Upper lobe of left lung (tissue), 6 donors: ENCODE results near the gene FBXW8. TPM values are rescaled to one million over a fixed set of nuclear protein-coding genes. Genes with fewer than 3 reads are reported as not detected.

ENCODE experiments used
- ATAC-seq, 2 donors: fragments of 200-7000 bp; cut with Tn5 transposase; one replicate each; pipeline ENCODE4 v1.9.1; 2022; ENCODE audit warnings: mild to moderate bottlenecking in 2 of 2, moderate library complexity in 2 of 2; ENCODE audit not compliant: low FRiP score in 2 of 2
- DNase-seq, 2 donors: peaks; one replicate each; pipeline ENCODE4 v3.0.0-alpha.2; 2019 to 2020
- H3K27ac ChIP-seq, 4 donors: fragments of 200-600 bp; sonication (generic); one replicate each; pipeline ENCODE4 v1.5.1; 2016 to 2019
- H3K27me3 ChIP-seq, 4 donors: fragments of 200-600 bp; sonication (generic); one replicate each; pipeline ENCODE4 v1.5.1; 2017 to 2019
- H3K36me3 ChIP-seq, 4 donors: fragments of 200-600 bp; sonication (generic); one replicate each; pipeline ENCODE4 v1.5.1; 2016 to 2019
- H3K4me1 ChIP-seq, 4 donors: fragments of 200-600 bp; sonication (generic); one replicate each; pipeline ENCODE4 v1.5.1; 2018 to 2019
- H3K4me3 ChIP-seq, 4 donors: fragments of 200-600 bp; sonication (generic); one replicate each; pipeline ENCODE4 v1.5.1; 2017 to 2019; ENCODE audit warnings: mild to moderate bottlenecking in 2 of 4, moderate library complexity in 1 of 4
- H3K9me3 ChIP-seq, 4 donors: fragments of 200-600 bp; sonication (generic); one replicate each; pipeline ENCODE4 v1.5.1; 2018 to 2019
- EP300 ChIP-seq, 4 donors: sonication (generic); formaldehyde crosslinking; IDR thresholded peaks; one replicate each; pipeline ENCODE4 v1.5.1; 2017; ENCODE audit warnings: antibody characterized with exemption in 4 of 4, control low read depth in 2 of 4
- POLR2A ChIP-seq, 4 donors: fragments of 450-650 bp; IDR thresholded peaks; one replicate each; pipeline ENCODE4 v1.5.1; 2016 to 2017; ENCODE audit warnings: antibody characterized with exemption in 4 of 4, mild to moderate bottlenecking in 2 of 4
- POLR2AphosphoS5 ChIP-seq, 2 donors: sonication (generic); formaldehyde crosslinking; IDR thresholded peaks; one replicate each; pipeline ENCODE4 v1.5.1; 2017; ENCODE audit warnings: antibody characterized with exemption in 2 of 2
- WGBS, 2 donors: methylation state at CpG; one replicate each; pipeline ENCODE4 v1.1.5; 2017 to 2018; 5-methylcytosine and 5-hydroxymethylcytosine counted together
- total RNA-seq, 6 donors: library from RNA; depleted of rRNA in 4 of 6; stranded (reverse); fragments of >200 nt in 4 of 6; gene quantifications; one replicate each; pipeline versions ENCODE4 v1.1.0 to v1.2.1, GENCODE V29; 2016 to 2021
- TF ChIP-seq, protein P1 (sequence below), 6 experiments: fragments of 450-650 bp in 4 of 6; fragments of 200-600 bp in 2 of 6; sonication (generic) in 2 of 6; IDR thresholded peaks; one replicate each; pipeline ENCODE4 v1.5.1; 2016 to 2019; ENCODE audit warnings: antibody characterized with exemption in 6 of 6
- donor health status: DM: no; HTN: no; CAD: no; lungs with moderate emphysema.
- donor health status: DM: no; HTN: yes; CAD: no; lungs with severe emphysema.

FBXW8 gene
- total RNA-seq, 6 donors from 2014 or later, result 14.7 to 52.4 (median 18.6) TPM

DNA sequence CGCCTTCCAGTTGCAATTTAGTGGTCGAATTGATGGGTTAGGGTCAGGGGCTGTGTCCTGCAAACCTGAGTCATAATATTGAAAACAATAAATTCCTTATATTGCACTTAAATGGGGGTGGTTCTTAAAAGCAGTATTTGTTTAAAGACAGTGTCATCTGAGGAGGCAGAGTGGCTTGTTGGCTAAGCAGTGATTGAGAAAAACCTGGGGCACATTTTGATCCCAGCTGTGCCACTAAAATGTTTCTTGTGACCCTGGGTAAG, 48.4 kb downstream of the FBXW8 start:
- Histone ChIP-seq H3K9me3 (no peaks in the 10 kb centered on the region), H3K36me3 (no peaks in the 10 kb centered on the region), H3K4me3 (no peak overlapping the region), H3K4me1 (peaks cover 8 to 25% (median 11%) of the 10 kb centered on the region in 4 donors), H3K27me3 (no peaks in the 10 kb centered on the region), H3K27ac (no peak overlapping the region)
- TF ChIP-seq POLR2AphosphoS5 (IDR thresholded peaks at IDR 0.05) (no peak), EP300 (IDR thresholded peaks at IDR 0.05) (no peak), POLR2A (IDR thresholded peaks at IDR 0.05) (no peak)
- TF ChIP-seq, protein P1, sequence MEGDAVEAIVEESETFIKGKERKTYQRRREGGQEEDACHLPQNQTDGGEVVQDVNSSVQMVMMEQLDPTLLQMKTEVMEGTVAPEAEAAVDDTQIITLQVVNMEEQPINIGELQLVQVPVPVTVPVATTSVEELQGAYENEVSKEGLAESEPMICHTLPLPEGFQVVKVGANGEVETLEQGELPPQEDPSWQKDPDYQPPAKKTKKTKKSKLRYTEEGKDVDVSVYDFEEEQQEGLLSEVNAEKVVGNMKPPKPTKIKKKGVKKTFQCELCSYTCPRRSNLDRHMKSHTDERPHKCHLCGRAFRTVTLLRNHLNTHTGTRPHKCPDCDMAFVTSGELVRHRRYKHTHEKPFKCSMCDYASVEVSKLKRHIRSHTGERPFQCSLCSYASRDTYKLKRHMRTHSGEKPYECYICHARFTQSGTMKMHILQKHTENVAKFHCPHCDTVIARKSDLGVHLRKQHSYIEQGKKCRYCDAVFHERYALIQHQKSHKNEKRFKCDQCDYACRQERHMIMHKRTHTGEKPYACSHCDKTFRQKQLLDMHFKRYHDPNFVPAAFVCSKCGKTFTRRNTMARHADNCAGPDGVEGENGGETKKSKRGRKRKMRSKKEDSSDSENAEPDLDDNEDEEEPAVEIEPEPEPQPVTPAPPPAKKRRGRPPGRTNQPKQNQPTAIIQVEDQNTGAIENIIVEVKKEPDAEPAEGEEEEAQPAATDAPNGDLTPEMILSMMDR (IDR thresholded peaks at IDR 0.05), result no peak
- ATAC-seq (no peak), DNase-seq (no peak)
- 77 to 96% methylated on average over 2 of the region's 2 CpGs for WGBS, 2 donors

DNA sequence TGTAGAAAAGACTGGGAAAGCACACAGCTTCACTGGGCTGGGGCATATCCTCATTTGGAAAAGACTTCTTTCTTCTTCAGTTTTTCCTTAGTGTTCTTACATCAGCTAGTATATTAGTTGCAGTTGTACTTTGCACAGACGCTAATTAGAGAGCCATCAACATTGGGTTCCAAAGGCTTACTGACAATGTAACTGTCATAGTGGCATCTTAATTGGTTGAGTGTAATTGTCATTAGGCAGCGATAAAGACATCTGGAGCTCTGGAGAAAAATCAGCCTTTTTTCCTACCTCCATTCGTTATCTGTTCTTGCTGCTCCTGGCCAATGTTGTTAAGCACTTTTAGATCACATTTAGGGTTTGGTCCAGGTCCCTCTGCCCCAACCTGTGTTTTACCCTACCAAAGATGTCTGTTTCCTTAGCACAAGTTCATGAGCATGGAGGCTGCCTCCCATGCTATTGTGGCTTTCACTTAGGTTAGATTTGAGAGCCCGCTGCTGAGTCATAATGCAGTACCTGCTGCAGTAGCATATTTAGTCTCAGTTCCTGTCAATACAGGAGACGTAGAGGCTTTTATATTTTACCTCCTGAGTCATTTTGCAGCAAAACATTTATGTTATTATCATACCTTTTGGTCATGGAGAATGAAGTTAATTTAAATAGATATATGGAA, 49.2 kb downstream of the FBXW8 start:
- WGBS, 2 donors, result 92 to 96% methylated on average over 5 of the region's 5 CpGs
- Histone ChIP-seq H3K4me1 (peaks cover under 1 to 19% (median 4%) of the 10 kb centered on the region in 4 donors), H3K9me3 (no peaks in the 10 kb centered on the region), H3K27me3 (no peaks in the 10 kb centered on the region), H3K36me3 (no peaks in the 10 kb centered on the region), H3K4me3 (no peak overlapping the region), H3K27ac (no peak overlapping the region)
- TF ChIP-seq, protein P1 (IDR thresholded peaks at IDR 0.05), result no peak
- no peak for TF ChIP-seq POLR2A (IDR thresholded peaks at IDR 0.05)
- TF ChIP-seq POLR2AphosphoS5 (IDR thresholded peaks at IDR 0.05), result no peak
- TF ChIP-seq EP300 (IDR thresholded peaks at IDR 0.05), result no peak
- DNase-seq (no peak), ATAC-seq (no peak)

DNA sequence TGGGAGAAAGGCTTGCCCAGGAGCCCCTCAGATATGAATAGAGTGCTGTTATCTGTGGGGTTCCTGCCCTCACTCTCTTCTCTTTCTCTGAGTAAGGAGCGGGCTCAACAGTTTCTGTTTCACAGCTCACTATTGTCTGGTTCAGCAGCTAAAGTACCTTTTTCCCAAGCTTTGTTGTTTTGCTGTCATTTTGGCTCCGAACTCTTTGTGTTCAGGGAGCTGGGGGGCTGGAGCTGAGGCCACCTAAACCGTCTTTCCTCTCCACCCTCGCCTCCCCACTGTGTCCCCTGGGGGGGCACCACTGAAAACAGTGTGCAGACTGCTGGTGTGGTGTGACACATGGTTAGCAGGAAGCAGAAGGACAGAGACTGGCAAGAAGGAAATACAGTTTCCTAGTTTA, 51.4 kb downstream of the FBXW8 start:
- DNase-seq, result no peak
- Histone ChIP-seq H3K27me3 (no peaks in the 10 kb centered on the region), H3K27ac (no peak overlapping the region), H3K4me1 (peaks cover 0 to 5% (median 1%) of the 10 kb centered on the region in 4 donors), H3K9me3 (no peaks in the 10 kb centered on the region), H3K36me3 (peaks cover 0 to 18% (median 10%) of the 10 kb centered on the region in 4 donors), H3K4me3 (no peak overlapping the region)
- TF ChIP-seq POLR2AphosphoS5 (IDR thresholded peaks at IDR 0.05) (no peak), POLR2A (IDR thresholded peaks at IDR 0.05) (no peak), EP300 (IDR thresholded peaks at IDR 0.05) (no peak)
- TF ChIP-seq, protein P1 (IDR thresholded peaks at IDR 0.05), result no peak
- whole genome bisulfite sequencing, 2 donors, result 63 to 65% methylated on average over 4 of the region's 4 CpGs
- no peak for ATAC-seq

DNA sequence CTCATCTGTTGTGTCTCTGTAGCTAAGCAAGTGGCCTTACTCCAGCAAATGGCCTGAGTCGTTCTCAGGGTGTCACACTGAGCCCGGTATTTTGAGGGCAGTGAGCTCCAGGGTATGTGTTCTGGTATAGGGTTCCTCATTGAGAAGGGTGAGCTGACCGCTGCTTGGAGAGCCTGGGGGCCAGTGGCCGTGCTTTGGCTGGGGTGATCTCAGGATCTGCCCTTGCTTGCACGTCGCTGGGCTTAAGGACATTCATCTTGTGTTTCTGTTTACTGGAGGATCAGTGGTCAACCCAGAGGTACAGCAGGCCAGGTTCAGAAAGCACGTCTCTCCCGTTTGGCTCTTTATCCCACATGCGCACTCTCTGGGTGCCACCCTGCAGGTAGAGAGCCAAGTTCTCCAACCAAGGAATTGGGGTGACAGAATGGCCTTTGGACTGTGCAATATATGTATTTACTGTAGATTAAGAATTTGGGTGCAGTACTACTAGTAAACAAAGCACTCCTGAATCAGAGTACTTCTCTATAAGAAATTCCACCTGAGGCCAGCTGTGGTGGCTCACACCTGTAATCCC, 52.1 kb downstream of the FBXW8 start:
- Histone ChIP-seq H3K4me3 (no peak overlapping the region), H3K9me3 (no peaks in the 10 kb centered on the region), H3K4me1 (peaks cover 0 to 5% (median 1%) of the 10 kb centered on the region in 4 donors), H3K36me3 (peaks cover 0 to 21% (median 10%) of the 10 kb centered on the region in 4 donors), H3K27ac (no peak overlapping the region), H3K27me3 (no peaks in the 10 kb centered on the region)
- ATAC-seq, result no peak
- WGBS, 2 donors, result 91 to 95% methylated on average over 6 to 9 of the region's 9 CpGs
- TF ChIP-seq POLR2AphosphoS5 (IDR thresholded peaks at IDR 0.05), result no peak
- no peak for DNase-seq

DNA sequence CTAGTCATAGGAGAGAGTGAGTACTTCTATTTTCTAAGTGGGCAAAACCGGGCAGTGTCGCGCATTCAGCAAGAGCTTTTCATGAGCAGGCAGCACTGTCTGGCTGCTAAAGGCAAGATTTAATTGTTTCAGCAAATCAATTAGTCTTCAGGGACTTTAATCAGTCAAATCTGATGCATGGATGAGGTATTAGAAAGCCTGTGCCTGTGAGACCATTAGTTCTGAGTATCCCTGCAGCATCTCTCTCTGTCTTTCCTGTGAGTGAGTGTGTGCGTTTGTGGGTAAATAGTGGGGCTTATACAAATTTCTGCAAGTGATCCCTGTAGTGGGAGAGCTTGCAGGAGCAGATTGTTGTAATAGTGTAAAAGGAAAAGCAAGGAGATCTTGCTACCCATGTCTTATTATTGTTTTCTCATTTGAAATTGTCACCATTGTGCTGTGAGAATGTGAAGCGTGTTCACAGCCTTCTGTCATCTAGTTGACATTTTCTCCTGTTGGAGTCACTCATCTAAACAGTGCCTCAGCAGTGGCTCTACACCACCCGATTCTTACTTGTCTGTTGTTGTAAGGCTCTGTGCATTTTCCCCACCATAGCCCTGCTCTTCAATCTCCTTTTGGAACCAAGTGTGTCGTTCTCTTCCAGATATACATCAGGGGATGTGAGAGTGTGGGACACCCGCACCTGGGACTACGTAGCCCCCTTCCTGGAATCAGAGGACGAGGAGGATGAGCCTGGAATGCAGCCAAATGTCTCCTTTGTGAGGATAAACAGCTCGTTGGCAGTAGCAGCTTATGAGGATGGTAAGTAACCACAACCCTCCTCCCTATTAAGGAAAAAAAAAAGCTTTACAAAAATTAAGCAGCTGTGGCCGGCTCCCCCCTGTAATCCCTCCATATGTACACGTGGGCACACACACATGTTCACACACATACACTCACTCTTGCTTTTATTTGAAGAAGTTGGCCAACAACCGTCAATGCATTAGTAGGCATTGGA, 53.6 kb downstream of the FBXW8 start:
- WGBS, 2 donors, result 75% methylated on average over 14 of the region's 14 CpGs
- no peaks in the 10 kb centered on the region for H3K4me1 ChIP-seq
- no peak overlapping the region for H3K27ac ChIP-seq
- peaks cover 0 to 24% (median 10%) of the 10 kb centered on the region in 4 donors for H3K36me3 ChIP-seq
- ATAC-seq, result no peak
- no peaks in the 10 kb centered on the region for H3K9me3 ChIP-seq
- TF ChIP-seq EP300 (IDR thresholded peaks at IDR 0.05) (no peak), POLR2AphosphoS5 (IDR thresholded peaks at IDR 0.05) (no peak), POLR2A (IDR thresholded peaks at IDR 0.05) (no peak)
- TF ChIP-seq, protein P1 (IDR thresholded peaks at IDR 0.05), result no peak
- H3K27me3 ChIP-seq, result no peaks in the 10 kb centered on the region
- DNase-seq, result no peak
- H3K4me3 ChIP-seq, result no peak overlapping the region
